ENCODE data around the gene CLPTM1L. TPM values are rescaled to one million over a fixed set of nuclear protein-coding genes. Genes with fewer than 3 reads are reported as not detected.
"Not testable (repeated sequence)": the region's sequence is repeated elsewhere in the genome, so short reads cannot be mapped to it uniquely, and the experiment has no call there.

Gene CLPTM1L
- total RNA-seq, 1 donor from 2014 or later = 100 TPM

DNA sequence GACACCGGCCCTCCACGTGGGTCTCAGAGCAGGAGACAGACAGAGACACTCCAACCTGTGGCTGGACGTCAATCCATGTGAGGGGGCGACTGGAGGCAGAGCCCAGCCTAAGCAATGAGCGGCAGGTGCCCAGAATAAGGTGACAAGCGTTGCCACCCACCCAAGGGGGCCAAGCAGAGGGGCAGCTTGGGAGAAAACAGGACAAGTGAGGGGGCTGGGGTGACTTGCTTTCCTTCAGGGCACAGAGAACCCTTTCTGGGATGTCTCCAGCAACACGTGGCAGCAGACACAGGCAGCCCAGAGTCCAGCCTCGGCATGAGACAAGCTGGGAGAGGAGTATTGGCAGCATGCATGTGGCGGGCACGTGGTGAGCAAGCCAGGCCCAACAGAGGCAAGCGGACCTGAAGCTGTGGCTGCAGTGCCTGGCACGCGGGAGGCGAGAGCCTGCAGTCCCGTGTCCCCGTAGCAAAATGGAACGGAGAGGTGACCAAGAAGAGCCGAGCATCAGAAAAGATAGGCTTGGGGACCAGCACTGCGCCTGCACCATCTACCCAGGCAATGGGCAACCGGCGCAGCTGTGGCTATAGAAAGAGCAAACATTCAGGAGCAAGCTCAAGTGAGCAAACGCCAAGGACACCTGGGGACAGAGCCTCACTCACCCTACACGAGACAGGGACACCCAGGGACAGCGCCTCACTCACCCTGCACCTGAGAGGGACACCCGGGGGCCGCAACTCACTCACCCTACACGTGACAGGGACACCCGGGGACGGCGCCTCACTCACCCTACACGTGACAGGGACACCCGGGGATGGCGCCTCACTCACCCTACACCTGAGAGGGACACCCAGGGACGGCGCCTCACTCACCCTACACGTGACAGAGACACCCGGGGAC is 56.2 kb downstream of the CLPTM1L start:
- Mint-ChIP-seq H3K4me3 (no peak overlapping the region), H3K27ac (no peak overlapping the region), H3K36me3 (ENCODE audit: low read depth) (no peaks in the 10 kb centered on the region), H3K9me3 (peaks cover 3% of the 10 kb centered on the region), H3K4me1 (peaks cover 2% of the 10 kb centered on the region), H3K27me3 (peaks cover 9% of the 10 kb centered on the region)
- TF ChIP-seq, protein P1, sequence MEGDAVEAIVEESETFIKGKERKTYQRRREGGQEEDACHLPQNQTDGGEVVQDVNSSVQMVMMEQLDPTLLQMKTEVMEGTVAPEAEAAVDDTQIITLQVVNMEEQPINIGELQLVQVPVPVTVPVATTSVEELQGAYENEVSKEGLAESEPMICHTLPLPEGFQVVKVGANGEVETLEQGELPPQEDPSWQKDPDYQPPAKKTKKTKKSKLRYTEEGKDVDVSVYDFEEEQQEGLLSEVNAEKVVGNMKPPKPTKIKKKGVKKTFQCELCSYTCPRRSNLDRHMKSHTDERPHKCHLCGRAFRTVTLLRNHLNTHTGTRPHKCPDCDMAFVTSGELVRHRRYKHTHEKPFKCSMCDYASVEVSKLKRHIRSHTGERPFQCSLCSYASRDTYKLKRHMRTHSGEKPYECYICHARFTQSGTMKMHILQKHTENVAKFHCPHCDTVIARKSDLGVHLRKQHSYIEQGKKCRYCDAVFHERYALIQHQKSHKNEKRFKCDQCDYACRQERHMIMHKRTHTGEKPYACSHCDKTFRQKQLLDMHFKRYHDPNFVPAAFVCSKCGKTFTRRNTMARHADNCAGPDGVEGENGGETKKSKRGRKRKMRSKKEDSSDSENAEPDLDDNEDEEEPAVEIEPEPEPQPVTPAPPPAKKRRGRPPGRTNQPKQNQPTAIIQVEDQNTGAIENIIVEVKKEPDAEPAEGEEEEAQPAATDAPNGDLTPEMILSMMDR (IDR thresholded peaks at IDR 0.05) = no peak
- DNase-seq (peak; percentile 8), ATAC-seq (ENCODE audit: low read depth) (no peak)
- ChIA-PET CTCF (no interaction called here), POLR2A (no interaction called here)
- intact Hi-C loops (cut with micrococcal nuclease) = no loop called here

DNA sequence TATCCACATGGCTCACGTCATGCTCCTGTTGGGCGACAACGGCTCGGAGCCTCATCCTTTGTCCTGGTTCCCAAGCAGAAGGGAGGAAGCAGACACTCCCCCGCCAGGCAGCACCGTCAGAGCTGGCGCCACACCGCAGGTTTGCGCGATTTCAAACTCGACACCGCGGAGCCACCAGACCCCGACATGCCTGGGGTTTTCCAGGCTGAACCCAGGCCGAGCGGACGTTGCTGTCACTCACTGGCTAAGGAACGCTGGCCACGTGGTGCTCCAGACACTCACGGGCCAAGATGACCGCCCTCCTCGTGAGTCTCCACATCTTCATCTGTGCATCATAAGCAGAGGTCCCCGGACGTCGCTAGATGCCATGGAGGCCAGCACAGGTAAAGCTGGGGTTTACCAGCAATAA is 59.0 kb downstream of the CLPTM1L start:
- Mint-ChIP-seq H3K4me3 (no peak overlapping the region), H3K9me3 (peaks cover 3% of the 10 kb centered on the region), H3K4me1 (no peaks in the 10 kb centered on the region), H3K27ac (no peak overlapping the region), H3K36me3 (ENCODE audit: low read depth) (no peaks in the 10 kb centered on the region), H3K27me3 (peaks cover 6% of the 10 kb centered on the region)
- intact Hi-C loops (cut with micrococcal nuclease) = no loop called here
- ATAC-seq (ENCODE audit: low read depth) (no peak), DNase-seq (no peak)
- ChIA-PET CTCF (no interaction called here), POLR2A (no interaction called here)
- TF ChIP-seq, protein P1 (IDR thresholded peaks at IDR 0.05) = no peak

DNA sequence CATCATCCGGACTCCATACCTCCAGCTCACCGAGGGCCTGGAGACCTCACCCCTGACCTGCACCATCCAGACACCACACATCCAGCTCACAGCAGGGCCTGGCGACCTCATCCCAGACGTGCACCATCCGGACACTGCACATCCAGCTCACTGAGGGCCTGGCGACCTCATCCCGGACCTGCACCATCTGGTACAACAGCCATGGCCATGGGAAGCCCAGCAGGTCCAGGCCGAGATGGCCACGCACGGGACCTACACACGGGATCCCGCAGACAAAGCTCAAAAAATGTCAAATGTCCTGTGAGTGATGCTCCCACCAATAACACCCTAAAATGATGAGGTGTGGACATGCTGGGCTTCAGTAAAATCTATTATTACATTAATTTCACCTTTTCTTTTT is 59.8 kb downstream of the CLPTM1L start:
- no peak overlapping the region for H3K4me3 Mint-ChIP-seq
- DNase-seq (peak; percentile 8), ATAC-seq (ENCODE audit: low read depth) (no peak)
- POLR2A ChIA-PET = interaction anchor here (0.6 kb wide), 1 partner anchor 78 kb away, joined by 7 read pairs; no protein-coding TSS in a partner anchor
- TF ChIP-seq, protein P1 (IDR thresholded peaks at IDR 0.05) = no peak
- no peaks in the 10 kb centered on the region for H3K4me1 Mint-ChIP-seq
- peaks cover 6% of the 10 kb centered on the region for H3K27me3 Mint-ChIP-seq
- H3K9me3 Mint-ChIP-seq = peaks cover 3% of the 10 kb centered on the region
- H3K36me3 Mint-ChIP-seq (ENCODE audit: low read depth) = no peaks in the 10 kb centered on the region
- no peak overlapping the region for H3K27ac Mint-ChIP-seq
- intact Hi-C loops (cut with micrococcal nuclease) = no loop called here
- CTCF ChIA-PET = no interaction called here

DNA sequence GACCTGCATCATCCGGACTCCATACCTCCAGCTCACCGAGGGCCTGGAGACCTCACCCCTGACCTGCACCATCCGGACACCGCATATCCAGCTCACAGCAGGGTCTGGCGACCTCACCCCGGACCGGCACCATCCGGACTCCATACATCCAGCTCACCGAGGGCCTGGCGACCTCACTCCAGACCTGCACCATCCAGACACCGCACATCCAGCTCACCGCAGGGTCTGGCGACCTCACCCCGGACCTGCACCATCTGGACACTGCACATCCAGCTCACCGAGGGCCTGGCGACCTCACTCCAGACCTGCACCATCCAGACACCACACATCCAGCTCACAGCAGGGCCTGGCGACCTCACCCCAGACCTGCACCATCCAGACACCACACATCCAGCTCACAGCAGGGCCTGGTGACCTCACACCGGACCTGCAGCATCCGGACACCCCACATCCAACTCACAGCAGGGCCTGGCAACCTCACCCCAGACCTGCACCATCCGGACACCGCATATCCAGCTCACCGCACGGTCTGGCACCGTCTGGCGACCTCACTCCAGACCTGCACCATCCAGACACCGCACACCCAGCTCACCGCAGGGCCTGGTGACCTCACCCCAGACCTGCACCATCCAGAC is 60.4 kb downstream of the CLPTM1L start:
- H3K4me1 Mint-ChIP-seq; POLR2A ChIA-PET; intact Hi-C loops (cut with micrococcal nuclease); H3K27ac Mint-ChIP-seq; CTCF ChIA-PET; H3K36me3 Mint-ChIP-seq (ENCODE audit: low read depth); H3K9me3 Mint-ChIP-seq; H3K27me3 Mint-ChIP-seq; ATAC-seq (ENCODE audit: low read depth); H3K4me3 Mint-ChIP-seq: not testable (repeated sequence)
- DNase-seq = peak; percentile 8

DNA sequence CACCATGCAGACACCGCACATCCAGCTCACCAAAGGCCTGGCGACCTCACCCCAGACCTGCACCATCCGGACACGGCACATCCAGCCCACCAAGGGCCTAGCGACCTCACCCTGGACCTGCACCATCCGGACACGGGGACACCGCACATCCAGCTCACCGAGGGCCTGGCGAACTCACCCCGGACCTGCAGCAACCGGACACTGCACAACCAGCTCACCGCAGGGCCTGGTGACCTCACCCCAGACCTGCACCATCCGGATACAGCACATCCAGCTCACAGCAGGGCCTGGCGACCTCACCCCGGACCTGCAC is 61.2 kb downstream of the CLPTM1L start:
- CTCF ChIA-PET; POLR2A ChIA-PET; H3K27me3 Mint-ChIP-seq; H3K36me3 Mint-ChIP-seq (ENCODE audit: low read depth); H3K4me3 Mint-ChIP-seq; DNase-seq; ATAC-seq (ENCODE audit: low read depth); intact Hi-C loops (cut with micrococcal nuclease); H3K9me3 Mint-ChIP-seq; H3K27ac Mint-ChIP-seq; H3K4me1 Mint-ChIP-seq: not testable (repeated sequence)

DNA sequence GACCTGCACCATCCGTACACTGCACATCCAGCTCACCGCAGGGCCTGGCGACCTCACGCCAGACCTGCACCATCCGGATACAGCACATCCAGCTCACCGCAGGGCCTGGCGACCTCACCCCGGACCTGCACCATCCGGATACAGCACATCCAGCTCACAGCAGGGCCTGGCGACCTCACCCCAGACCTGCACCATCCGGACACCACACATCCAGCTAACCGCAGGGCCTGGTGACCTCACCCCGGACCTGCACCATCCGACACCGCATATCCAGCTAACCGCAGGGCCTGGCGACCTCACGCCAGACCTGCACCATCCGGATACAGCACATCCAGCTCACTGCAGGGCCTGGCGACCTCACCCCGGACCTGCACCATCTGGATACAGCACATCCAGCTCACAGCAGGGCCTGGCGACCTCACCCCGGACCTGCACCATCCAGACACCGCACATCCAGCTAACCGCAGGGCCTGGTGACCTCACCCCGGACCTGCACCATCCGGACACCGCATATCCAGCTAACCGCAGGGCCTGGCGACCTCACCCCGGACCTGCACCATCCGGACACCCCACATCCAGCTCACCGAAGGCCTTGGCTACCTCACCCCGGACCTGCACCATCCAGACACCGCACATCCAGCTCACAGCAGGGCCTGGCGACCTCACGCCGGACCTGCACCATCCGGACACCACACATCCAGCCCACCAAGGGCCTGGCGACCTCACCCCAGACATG is 61.7 kb downstream of the CLPTM1L start:
- peak; percentile 9 for DNase-seq
- H3K9me3 Mint-ChIP-seq; H3K4me1 Mint-ChIP-seq; ATAC-seq (ENCODE audit: low read depth); H3K4me3 Mint-ChIP-seq; intact Hi-C loops (cut with micrococcal nuclease); CTCF ChIA-PET; H3K36me3 Mint-ChIP-seq (ENCODE audit: low read depth); H3K27ac Mint-ChIP-seq; H3K27me3 Mint-ChIP-seq: not testable (repeated sequence)
- POLR2A ChIA-PET = interaction anchor here (0.6 kb wide), 1 partner anchor 41 kb away, joined by 17 read pairs; no protein-coding TSS in a partner anchor
